ENCODE measurements around the gene ZNF333. TPM values are rescaled to one million over a fixed set of nuclear protein-coding genes. Genes with fewer than 3 reads are reported as not detected.

The ZNF333 gene
- total and polyA plus RNA-seq, 2 donors from 2014 or later = 4.1 to 20.8 TPM

DNA sequence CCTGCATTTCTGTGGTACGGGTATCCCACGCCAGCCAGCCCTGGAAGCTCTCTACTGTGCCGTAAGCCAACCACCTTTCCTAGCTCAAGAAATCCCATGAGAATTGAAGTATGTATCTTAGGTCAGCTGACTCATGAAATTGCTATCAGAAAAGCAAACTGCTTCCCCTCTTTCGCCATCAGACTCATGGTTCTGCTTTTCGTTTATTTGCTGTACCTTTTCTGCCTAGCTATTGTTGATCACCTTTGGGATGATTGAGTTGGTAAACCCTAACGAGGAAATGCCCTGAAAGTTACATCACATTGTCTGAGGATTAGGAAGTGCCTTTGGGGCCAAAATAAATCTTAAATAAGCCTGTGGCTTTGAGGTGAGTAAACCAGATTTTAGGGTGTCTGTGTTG is 15.1 kb upstream of the ZNF333 start, which contains the start of gene ADGRE3:
Gene ADGRE3 (minus strand): TSS at position 81 of the 400 bp plus-strand sequence. CDS start 74 bp downstream, at position 7.
- intact Hi-C loops (cut with DNase I) = no loop called here
- Histone ChIP-seq H3K4me1 (ENCODE audit: control insufficient read depth in 2 of 3, insufficient read depth in 2 of 3, low read depth in 1 of 3, low read length in 3 of 3) (no peaks in the 10 kb centered on the region), H3K27me3 (ENCODE audit: control insufficient read depth, insufficient read depth, low read length) (no peaks in the 10 kb centered on the region), H3K36me3 (ENCODE audit: control insufficient read depth in 2 of 3, insufficient read depth in 3 of 3, low read length in 3 of 3) (no peaks in the 10 kb centered on the region), H3K9ac (ENCODE audit: low read length in 3 of 3) (no peak within 1 kb of the TSS), H3K27ac (ENCODE audit: low read depth in 2 of 2, low read length in 2 of 2) (no peak within 1 kb of the TSS), H3K4me3 (ENCODE audit: low read length in 3 of 3) (no peak within 1 kb of the TSS), H3K9me3 (ENCODE audit: control insufficient read depth in 2 of 3, insufficient read depth in 1 of 3, low read length in 3 of 3) (peaks cover 0 to 12% (median 0%) of the 10 kb centered on the region in 3 donors)
- no peak for FAIRE-seq
- no peak for DNase-seq
- TF ChIP-seq, protein P1, sequence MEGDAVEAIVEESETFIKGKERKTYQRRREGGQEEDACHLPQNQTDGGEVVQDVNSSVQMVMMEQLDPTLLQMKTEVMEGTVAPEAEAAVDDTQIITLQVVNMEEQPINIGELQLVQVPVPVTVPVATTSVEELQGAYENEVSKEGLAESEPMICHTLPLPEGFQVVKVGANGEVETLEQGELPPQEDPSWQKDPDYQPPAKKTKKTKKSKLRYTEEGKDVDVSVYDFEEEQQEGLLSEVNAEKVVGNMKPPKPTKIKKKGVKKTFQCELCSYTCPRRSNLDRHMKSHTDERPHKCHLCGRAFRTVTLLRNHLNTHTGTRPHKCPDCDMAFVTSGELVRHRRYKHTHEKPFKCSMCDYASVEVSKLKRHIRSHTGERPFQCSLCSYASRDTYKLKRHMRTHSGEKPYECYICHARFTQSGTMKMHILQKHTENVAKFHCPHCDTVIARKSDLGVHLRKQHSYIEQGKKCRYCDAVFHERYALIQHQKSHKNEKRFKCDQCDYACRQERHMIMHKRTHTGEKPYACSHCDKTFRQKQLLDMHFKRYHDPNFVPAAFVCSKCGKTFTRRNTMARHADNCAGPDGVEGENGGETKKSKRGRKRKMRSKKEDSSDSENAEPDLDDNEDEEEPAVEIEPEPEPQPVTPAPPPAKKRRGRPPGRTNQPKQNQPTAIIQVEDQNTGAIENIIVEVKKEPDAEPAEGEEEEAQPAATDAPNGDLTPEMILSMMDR (IDR thresholded peaks at IDR 0.05; ENCODE audit: borderline replicate concordance, extremely low read depth, insufficient read depth) = no peak

DNA sequence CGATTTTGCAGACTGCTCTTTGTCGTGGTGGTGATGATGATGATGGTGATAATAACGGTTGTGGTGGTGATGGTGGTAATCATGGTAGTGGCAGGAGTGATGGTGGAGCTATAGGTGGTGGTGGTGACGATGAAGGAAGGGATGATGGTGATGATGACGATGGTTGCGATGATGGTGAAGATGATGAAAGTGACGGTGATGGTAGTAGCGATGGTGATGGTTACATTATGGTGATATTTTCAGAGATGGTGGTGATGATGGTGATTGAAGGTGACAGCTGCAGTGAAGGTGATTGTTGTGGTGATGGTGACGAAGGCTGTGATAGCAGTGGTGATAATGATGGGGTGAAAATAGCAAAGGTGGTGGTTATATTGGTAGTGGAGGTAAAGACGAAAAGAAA is 13.1 kb upstream of the ZNF333 start:
- Histone ChIP-seq H3K9ac (ENCODE audit: low read length in 3 of 3) (no peak overlapping the region), H3K27ac (ENCODE audit: low read depth in 2 of 2, low read length in 2 of 2) (no peak overlapping the region), H3K9me3 (ENCODE audit: control insufficient read depth in 2 of 3, insufficient read depth in 1 of 3, low read length in 3 of 3) (no peaks in the 10 kb centered on the region), H3K4me1 (ENCODE audit: control insufficient read depth in 2 of 3, insufficient read depth in 2 of 3, low read depth in 1 of 3, low read length in 3 of 3) (no peaks in the 10 kb centered on the region), H3K27me3 (ENCODE audit: control insufficient read depth, insufficient read depth, low read length) (no peaks in the 10 kb centered on the region), H3K36me3 (ENCODE audit: control insufficient read depth in 2 of 3, insufficient read depth in 3 of 3, low read length in 3 of 3) (no peaks in the 10 kb centered on the region), H3K4me3 (ENCODE audit: low read length in 3 of 3) (no peak overlapping the region)
- FAIRE-seq = no peak
- intact Hi-C loops (cut with DNase I) = no loop called here
- TF ChIP-seq, protein P1 (IDR thresholded peaks at IDR 0.05; ENCODE audit: borderline replicate concordance, extremely low read depth, insufficient read depth) = no peak
- DNase-seq = no peak

DNA sequence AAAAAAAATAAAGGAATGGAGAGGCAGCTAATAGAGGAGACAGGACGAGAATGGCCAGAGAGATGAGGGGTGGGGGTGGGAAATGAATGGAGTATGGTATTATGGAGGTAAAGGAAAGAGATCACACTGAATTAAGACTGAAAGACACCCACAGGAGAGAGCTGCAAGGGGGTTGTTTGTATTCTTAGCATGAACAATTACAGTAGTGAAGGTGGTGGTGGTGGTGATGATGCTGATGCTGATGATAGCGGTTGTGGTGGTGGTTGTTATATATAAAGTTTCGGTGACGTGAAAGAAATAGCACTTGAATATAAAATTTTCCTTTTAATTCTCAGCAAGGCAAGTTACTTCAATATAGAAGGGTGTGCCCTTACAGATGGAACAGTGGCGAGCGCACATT is 12.4 kb upstream of the ZNF333 start:
- Histone ChIP-seq H3K4me3 (ENCODE audit: low read length in 3 of 3) (no peak overlapping the region), H3K4me1 (ENCODE audit: control insufficient read depth in 2 of 3, insufficient read depth in 2 of 3, low read depth in 1 of 3, low read length in 3 of 3) (no peaks in the 10 kb centered on the region), H3K9ac (ENCODE audit: low read length in 3 of 3) (no peak overlapping the region), H3K27me3 (ENCODE audit: control insufficient read depth, insufficient read depth, low read length) (no peaks in the 10 kb centered on the region), H3K36me3 (ENCODE audit: control insufficient read depth in 2 of 3, insufficient read depth in 3 of 3, low read length in 3 of 3) (no peaks in the 10 kb centered on the region), H3K27ac (ENCODE audit: low read depth in 2 of 2, low read length in 2 of 2) (no peak overlapping the region), H3K9me3 (ENCODE audit: control insufficient read depth in 2 of 3, insufficient read depth in 1 of 3, low read length in 3 of 3) (no peaks in the 10 kb centered on the region)
- FAIRE-seq = no peak
- TF ChIP-seq, protein P1 (IDR thresholded peaks at IDR 0.05; ENCODE audit: borderline replicate concordance, extremely low read depth, insufficient read depth) = no peak
- no peak for DNase-seq
- intact Hi-C loops (cut with DNase I) = no loop called here

DNA sequence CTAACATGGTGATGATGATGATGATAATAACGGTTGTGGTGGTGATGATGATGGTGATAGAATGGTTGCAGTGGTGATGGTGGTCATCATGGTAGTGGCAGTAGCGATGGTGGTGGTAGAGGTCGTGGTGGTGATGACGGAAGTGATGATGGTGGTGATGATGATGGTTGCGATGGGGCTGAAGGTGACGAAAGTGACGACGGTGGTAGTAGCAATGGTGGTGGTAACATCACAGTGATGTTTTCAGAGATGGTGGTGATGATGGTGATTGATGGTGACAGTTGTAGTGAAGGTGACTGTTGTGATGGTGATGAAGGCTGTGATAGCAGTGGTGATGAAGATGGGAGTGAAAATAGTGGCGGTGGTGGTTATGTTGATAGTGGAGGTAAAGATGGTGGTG is 11.6 kb upstream of the ZNF333 start:
- no peaks in the 10 kb centered on the region for H3K27me3 ChIP-seq (ENCODE audit: control insufficient read depth, insufficient read depth, low read length)
- TF ChIP-seq, protein P1 (IDR thresholded peaks at IDR 0.05; ENCODE audit: borderline replicate concordance, extremely low read depth, insufficient read depth) = no peak
- H3K9ac ChIP-seq (ENCODE audit: low read length in 3 of 3) = no peak overlapping the region
- no peaks in the 10 kb centered on the region for H3K9me3 ChIP-seq (ENCODE audit: control insufficient read depth in 2 of 3, insufficient read depth in 1 of 3, low read length in 3 of 3)
- no peaks in the 10 kb centered on the region for H3K36me3 ChIP-seq (ENCODE audit: control insufficient read depth in 2 of 3, insufficient read depth in 3 of 3, low read length in 3 of 3)
- intact Hi-C loops (cut with DNase I) = no loop called here
- FAIRE-seq = no peak
- H3K4me3 ChIP-seq (ENCODE audit: low read length in 3 of 3) = no peak overlapping the region
- H3K4me1 ChIP-seq (ENCODE audit: control insufficient read depth in 2 of 3, insufficient read depth in 2 of 3, low read depth in 1 of 3, low read length in 3 of 3) = no peaks in the 10 kb centered on the region
- no peak for DNase-seq
- H3K27ac ChIP-seq (ENCODE audit: low read depth in 2 of 2, low read length in 2 of 2) = no peak overlapping the region
